Measurements from ENCODE around the gene AASDHPPT. TPM values are rescaled to one million over a fixed set of nuclear protein-coding genes. Genes with fewer than 3 reads are reported as not detected.

The AASDHPPT gene
- total RNA-seq, 1 experiment from 2014 or later: 47.1 TPM

GRCh38 chr11:106082096-106082495 lies 4.6 kb downstream of the AASDHPPT start:
- Histone ChIP-seq H3K79me1 (ENCODE audit: insufficient read depth, low read depth, low read length, poor library complexity, severe bottlenecking) (peaks cover 3% of the 10 kb centered on the region), H3K18ac (ENCODE audit: insufficient read length, low read depth, low read length) (no peak overlapping the region), H3K79me2 (ENCODE audit: insufficient read depth, low read length) (peaks cover 24% of the 10 kb centered on the region; the same call in 1 of the 2 replicates), H3K9ac (ENCODE audit: extremely low read depth, insufficient read length, low read length) (no peak overlapping the region), H3K14ac (ENCODE audit: insufficient read depth, low read length) (no peak overlapping the region), H2BK120ac (ENCODE audit: low read depth, low read length, poor library complexity, severe bottlenecking) (no peak overlapping the region), H2BK15ac (ENCODE audit: low read depth, low read length) (no peak overlapping the region), H3K23ac (ENCODE audit: insufficient read length, low read depth, low read length) (no peak overlapping the region), H2AK5ac (ENCODE audit: insufficient read length, low read length) (no peak overlapping the region), H3K27ac (ENCODE audit: insufficient read length, low read depth, low read length) (no peak overlapping the region), H4K8ac (replicated peaks; ENCODE audit: insufficient read length, low read depth, low read length) (no peak overlapping the region), H3K4me1 (ENCODE audit: insufficient read depth, low read length) (peaks cover 3% of the 10 kb centered on the region; the same call in 1 of the 2 replicates), H3K23me2 (ENCODE audit: insufficient read length, low read depth, low read length, poor library complexity, severe bottlenecking) (no peaks in the 10 kb centered on the region), H3K4me2 (ENCODE audit: insufficient read depth, insufficient read length, low read length) (no peak overlapping the region), H2BK12ac (ENCODE audit: insufficient read length, low read depth, low read length) (no peak overlapping the region), H4K5ac (ENCODE audit: insufficient read length, low read depth, low read length) (no peak overlapping the region), H3K27me3 (ENCODE audit: insufficient read depth, low read length) (no peaks in the 10 kb centered on the region), H3K4ac (ENCODE audit: low read depth, low read length) (no peak overlapping the region), H3K9me3 (ENCODE audit: control insufficient read depth, low read depth, low read length) (no peaks in the 10 kb centered on the region), H2BK20ac (ENCODE audit: low read depth, low read length, poor library complexity, severe bottlenecking) (no peak overlapping the region), H3T11ph (ENCODE audit: low read length) (no peak overlapping the region), H4K20me1 (ENCODE audit: control insufficient read depth, insufficient read depth, insufficient read length) (no peaks in the 10 kb centered on the region), H3K56ac (ENCODE audit: insufficient read length, low read depth, low read length) (no peak overlapping the region), H4K91ac (ENCODE audit: insufficient read length, low read depth, low read length) (no peak overlapping the region), H2AFZ (ENCODE audit: low read length) (no peak overlapping the region), H2BK5ac (ENCODE audit: insufficient read length, low read length) (no peak overlapping the region)
- TF ChIP-seq CTCF (conservative IDR thresholded peaks at IDR 0.05): no peak
- Mint-ChIP-seq H3K27ac (0 out of 7 replicates have a peak overlapping the region, but pooled peaks of 1 of the 3 experiments have one; percentile 3), H3K4me1 (peaks cover 25 to 27% of the 10 kb centered on the region in 2 experiments), H3K9me3 (no peaks in the 10 kb centered on the region), H3K4me3 (no peak overlapping the region), H3K27me3 (ENCODE audit: low read depth) (no peaks in the 10 kb centered on the region), H3K36me3 (ENCODE audit: insufficient read depth in 1 of 3, low read depth in 3 of 3) (peaks cover 20 to 59% (median 44%) of the 10 kb centered on the region in 3 experiments; a peak in 6 of 7 replicates)
- DNase-seq: no peak
